CD4-positive, alpha-beta T cell treated with Interleukin-4 for 4 hours (primary cell): ENCODE measurements around the gene KRT5.
A peak's percentile ranks its signal among the peaks of the same experiment; 100 is the strongest.
"Not testable (repeated sequence)": the region's sequence is repeated elsewhere in the genome, so short reads cannot be mapped to it uniquely, and the experiment has no call there.

ENCODE experiments used
- DNase-seq: peaks from one replicate; pipeline ENCODE4 v3.0.0-alpha.2; 2020

KRT5 gene

GRCh38 chr12:52518574-52519386 is 1.4 kb downstream of the KRT5 start:
- DNase-seq: no peak

DNA sequence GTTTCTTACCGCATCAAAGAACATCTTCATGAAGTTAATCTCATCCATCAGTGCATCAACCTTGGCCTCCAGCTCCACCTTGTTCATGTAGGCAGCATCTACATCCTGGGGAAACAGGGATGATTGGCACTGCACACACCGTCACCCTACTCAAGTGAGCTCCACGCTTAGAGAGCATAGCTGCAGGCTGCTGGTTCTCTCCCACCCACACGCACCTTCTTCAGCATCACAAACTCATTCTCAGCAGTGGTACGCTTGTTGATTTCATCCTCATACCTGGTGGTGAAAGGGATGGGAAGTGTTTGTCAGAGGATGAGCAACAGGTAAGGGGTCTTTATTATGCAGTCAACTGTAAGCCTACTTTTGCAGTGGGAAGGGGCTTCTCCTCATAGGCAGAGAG is 2.3 kb downstream of the KRT5 start:
- DNase-seq: no peak

GRCh38 chr12:52517005-52517835 is 3.0 kb downstream of the KRT5 start:
- DNase-seq: no peak

GRCh38 chr12:52515927-52516831 is 4.0 kb downstream of the KRT5 start:
- no peak for DNase-seq

GRCh38 chr12:52515319-52515646 is 4.9 kb downstream of the KRT5 start:
- no peak for DNase-seq

GRCh38 chr12:52514471-52515318 is 5.5 kb downstream of the KRT5 start:
- DNase-seq: no peak

GRCh38 chr12:52513736-52514135 is 6.5 kb downstream of the KRT5 start:
- no peak for DNase-seq

- DNase-seq: no peak
Observed at GRCh38 chr12:52508211-52508610, 12.0 kb downstream of the KRT5 start.

- peak; percentile 25 for DNase-seq
Observed at GRCh38 chr12:52506858-52507715, 13.1 kb downstream of the KRT5 start.

- no peak for DNase-seq
Observed at GRCh38 chr12:52502877-52503276, 17.3 kb downstream of the KRT5 start.

- no peak for DNase-seq
Observed at GRCh38 chr12:52501490-52501889, 18.7 kb downstream of the KRT5 start.

- not testable (repeated sequence) for DNase-seq
Observed at GRCh38 chr12:52500574-52500973, 19.6 kb downstream of the KRT5 start.

GRCh38 chr12:52499806-52500560 is 20.2 kb downstream of the KRT5 start:
- no peak for DNase-seq

GRCh38 chr12:52498946-52499345 is 21.2 kb downstream of the KRT5 start:
- no peak for DNase-seq

DNA sequence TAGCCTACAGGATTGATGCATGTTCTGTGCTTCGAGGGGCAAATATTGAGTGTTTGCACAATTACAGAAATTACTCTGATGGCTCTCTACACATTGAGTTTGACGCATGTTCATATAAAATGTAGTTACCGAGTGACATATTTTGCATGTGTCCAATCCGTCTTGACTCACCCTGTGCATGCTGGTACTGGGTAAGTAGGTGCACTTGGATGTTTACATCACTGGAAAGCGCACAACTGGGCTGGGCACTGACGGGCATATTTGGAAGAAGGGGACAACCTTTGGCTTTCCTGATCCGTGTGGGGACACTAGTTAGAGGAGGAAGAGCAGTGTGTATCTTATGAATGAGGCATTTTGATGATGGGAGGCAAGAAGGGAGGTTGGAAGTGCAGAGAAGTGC is 22.2 kb downstream of the KRT5 start:
- DNase-seq: no peak

- DNase-seq: no peak
Observed at GRCh38 chr12:52496590-52497071, 23.6 kb downstream of the KRT5 start.

- DNase-seq: no peak
Observed at GRCh38 chr12:52496054-52496453, 24.1 kb downstream of the KRT5 start.

- DNase-seq: no peak
Observed at GRCh38 chr12:52495389-52495788, 24.8 kb downstream of the KRT5 start.

GRCh38 chr12:52494518-52494917 is 25.7 kb downstream of the KRT5 start:
- DNase-seq: no peak

- no peak for DNase-seq
Observed at GRCh38 chr12:52494100-52494499, 26.1 kb downstream of the KRT5 start.
